GM19025 (cell line): Measurements from ENCODE around the gene PPP1R15B.

ENCODE experiments used
- ATAC-seq: cut with Tn5 transposase; IDR thresholded peaks from one replicate; pipeline ENCODE4 v1.9.1; 2021; ENCODE audit warnings: mild to moderate bottlenecking, low read depth, moderate library complexity; ENCODE audit not compliant: unreplicated experiment

The PPP1R15B gene

DNA sequence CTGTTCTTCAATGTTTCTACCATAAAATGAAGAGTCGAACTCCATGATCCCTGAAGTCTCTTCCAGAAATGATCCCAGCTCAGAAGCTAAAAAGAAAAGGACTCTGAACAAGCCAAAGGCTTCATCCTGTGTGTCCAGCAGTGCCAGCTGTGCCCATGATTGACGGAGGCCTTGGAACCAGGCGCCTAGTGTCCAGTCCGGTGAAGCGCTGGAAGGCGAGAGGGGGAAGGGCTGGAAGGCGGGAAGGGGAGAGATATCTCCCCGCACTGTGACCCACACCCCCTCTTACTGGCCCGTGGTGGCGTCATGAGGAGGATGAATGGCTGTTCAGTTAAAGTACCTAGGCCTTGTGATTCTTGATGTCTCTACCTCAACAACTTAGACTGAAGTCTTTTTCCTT, 41.4 kb downstream of the PPP1R15B start:
- no peak for ATAC-seq

- ATAC-seq, result no peak
Measured at GRCh38 chr1:204368996-204369726, 42.5 kb downstream of the PPP1R15B start.

DNA sequence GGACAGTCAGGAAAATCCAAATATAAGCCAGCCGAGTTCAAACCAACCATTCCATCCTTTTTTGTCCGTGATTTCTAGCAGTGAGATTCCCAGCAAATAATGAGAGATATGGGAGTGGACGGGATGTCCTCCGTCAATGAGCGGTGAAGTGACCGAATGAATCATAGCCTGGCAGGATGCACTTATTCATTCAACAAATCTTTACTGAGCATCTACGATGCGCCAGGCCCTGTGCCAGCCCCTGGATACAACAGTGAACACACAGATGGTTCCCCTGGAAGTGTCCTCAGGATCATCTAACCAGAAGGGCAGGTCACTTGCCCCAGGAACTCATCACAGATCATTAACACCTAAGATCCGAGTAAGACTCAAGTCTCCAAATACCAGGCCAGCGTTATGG, 43.7 kb downstream of the PPP1R15B start:
- ATAC-seq, result no peak

- no peak for ATAC-seq
Measured at GRCh38 chr1:204367193-204367858, 44.3 kb downstream of the PPP1R15B start.

DNA sequence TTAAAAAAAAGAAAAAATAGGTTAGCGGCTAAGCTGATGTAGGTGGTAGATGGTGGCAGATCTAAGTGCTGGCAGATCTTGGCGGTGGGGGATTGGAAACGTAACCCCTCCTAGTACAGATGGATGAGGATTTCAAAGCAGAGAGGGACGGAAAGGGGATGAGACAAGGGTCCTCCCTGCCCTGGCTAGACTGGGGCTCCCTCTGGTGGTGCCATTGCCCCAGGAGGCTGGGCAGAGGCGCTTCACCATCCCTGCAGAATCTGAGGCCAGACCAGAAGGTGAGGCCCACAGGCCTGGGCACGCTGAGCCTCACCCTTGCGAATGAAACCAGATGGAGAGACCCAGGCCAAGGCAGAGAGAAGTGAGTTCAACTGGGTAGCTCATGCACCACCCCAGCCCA, 44.9 kb downstream of the PPP1R15B start:
- ATAC-seq, result no peak

GRCh38 chr1:204363335-204364114, 48.1 kb downstream of the PPP1R15B start:
- no peak for ATAC-seq

DNA sequence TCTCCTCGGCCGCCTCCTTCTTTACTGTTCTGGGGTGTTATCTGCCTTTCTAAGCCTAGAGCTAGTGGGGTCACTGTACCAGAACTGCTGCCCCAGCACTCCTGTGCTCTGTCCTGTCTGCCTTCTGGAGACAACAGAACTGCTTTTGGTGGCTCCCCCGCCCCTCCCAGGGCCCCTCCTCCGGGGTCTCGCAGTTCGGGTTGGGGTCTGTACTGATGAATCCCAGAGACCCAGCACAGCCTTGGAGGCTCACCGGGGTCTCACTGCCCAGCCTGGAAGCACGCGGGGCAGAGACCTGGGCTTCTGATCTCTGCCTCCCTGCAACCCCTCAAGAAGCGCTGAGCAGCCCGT, 48.7 kb downstream of the PPP1R15B start:
- ATAC-seq, result no peak

GRCh38 chr1:204361781-204362180, 49.8 kb downstream of the PPP1R15B start:
- no peak for ATAC-seq

DNA sequence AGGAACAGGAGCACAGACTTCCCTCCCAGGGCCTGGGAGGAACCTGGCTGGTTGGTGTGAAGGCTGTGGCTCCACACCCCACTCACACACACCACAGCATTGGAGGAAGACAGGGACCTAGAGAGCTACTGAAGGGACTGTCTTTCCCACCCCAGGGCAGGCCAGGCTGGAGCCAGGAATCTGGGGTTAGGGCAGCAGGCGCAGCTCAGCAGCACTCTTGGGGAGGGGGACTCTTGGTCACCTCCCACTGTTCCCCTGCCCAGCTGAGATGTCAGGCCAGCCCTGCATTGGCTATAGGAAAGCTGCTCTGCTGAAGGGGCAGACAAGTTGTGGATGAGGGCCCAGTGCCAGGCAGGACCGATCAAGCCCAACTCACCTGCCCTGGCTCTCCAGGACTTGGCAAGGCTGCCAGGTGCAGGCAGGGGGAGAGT, 50.3 kb downstream of the PPP1R15B start:
- no peak for ATAC-seq

DNA sequence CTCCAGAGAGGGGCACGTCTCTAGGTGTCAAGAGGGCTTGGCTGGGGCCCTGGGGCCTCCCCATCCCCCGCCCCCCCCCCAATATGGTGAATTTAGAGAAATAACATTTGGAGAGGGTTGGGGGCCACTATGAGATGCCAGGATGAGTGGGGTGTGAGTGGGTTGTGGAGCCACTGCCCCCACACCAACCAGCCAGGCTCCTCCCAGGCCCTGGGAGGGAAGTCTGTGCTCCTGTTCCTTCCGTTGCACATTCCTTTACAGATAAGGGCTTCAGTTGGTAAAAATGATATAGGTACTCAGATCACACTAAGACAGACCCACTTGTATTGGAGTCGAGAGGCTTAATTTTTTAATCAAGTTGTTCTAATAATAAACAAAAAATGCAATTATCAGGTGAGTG, 51.3 kb downstream of the PPP1R15B start:
- no peak for ATAC-seq

DNA sequence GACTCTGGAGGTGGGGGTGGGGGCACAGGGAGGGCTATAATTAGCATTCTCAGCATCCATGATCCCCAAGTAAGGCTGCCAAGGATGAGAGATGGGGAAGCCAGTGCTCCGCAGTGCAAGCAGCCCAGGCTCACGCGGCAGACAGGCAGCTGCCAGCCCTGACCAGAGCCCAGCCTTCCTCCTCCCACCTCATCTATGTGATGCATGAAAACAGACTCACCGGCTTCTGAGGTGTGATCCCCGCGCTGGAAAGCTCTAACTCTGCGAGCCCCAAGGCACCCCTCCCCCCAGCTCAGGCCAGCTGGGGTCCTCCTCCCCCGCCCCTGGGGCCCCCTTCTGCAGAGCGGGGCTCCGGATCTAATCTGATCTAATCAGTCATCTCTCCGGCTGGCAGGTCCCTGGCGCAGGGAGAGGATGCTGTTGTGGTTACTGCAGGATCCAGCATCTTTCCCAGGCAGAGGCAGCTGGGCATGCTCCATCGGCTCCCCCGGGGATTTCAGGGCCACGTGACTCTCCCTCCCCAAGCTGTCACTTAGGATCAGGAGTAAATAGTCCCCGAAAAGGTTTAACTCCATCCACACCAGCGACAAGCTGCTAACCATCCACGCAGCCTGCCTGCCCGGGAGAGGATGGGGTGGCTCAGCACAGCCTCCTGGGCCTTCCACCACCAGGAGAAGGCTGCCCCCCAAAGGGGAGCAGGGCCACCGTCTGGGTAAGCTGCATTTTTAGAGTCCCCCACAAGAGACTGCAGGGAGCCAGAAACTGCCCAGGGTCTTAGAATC, 52.0 kb downstream of the PPP1R15B start, which contains the start of gene PLEKHA6:
Gene PLEKHA6 (minus strand): TSS at position 456 of the 782 bp plus-strand sequence. CDS start 86,202 bp downstream, outside the sequence.
- ATAC-seq, result no peak

- ATAC-seq, result no peak
Measured at GRCh38 chr1:204359131-204359473, 52.5 kb downstream of the PPP1R15B start.

DNA sequence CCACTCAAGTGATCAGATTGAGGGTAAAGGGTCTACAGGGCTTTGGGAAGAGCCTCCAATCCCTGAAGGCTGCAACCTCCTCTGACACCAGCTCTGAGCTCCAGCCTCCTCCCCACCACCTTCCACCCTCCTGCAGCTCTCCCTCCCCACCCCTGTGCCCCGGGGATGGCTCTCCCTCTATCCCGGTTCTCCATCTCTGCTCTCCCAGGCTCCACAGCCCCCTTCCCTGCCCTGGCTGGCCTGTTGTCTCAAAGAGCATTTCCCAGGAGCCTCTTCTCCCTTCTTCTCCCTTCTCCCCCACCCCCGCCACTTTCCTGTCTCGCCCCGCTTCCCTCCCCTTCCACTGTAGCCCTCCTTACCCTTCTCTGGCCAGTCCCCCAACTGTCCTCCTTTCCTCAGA, 53.0 kb downstream of the PPP1R15B start:
- no peak for ATAC-seq

GRCh38 chr1:204357551-204358490, 53.8 kb downstream of the PPP1R15B start:
- no peak for ATAC-seq

- no peak for ATAC-seq
Measured at GRCh38 chr1:204356997-204357396, 54.6 kb downstream of the PPP1R15B start.

DNA sequence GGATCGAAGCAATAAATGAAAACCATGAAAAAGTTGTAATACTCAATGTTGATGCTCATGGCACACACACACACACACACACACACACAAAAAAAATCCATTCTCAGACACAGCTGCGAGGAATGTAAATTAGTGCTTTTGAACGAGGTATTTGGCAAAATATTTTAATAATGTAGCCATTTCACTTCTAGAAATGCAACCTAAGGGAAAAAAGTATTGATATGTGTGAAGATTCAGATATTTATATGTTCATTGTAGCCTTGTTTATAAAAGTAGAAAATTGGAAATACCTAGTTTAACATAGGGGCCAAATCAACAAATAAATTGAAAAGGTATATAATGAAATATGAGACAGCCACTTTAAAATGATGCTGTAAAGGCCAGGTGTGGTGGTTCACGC, 55.7 kb downstream of the PPP1R15B start:
- no peak for ATAC-seq

- no peak for ATAC-seq
Measured at GRCh38 chr1:204354579-204354978, 57.0 kb downstream of the PPP1R15B start.
